Esophagus (tissue), 2 donors: ENCODE results near the gene KIZ. TPM values are rescaled to one million over a fixed set of nuclear protein-coding genes. Genes with fewer than 3 reads are reported as not detected.

Experiments used
- polyA plus RNA-seq, 2 donors: library from polyadenylated mRNA; stranded (reverse); fragments of 200-250 nt; gene quantifications; one replicate each; pipeline ENCODE4 v1.2.3, GENCODE V29; 2013
- donor health status: healthy with polysubstance abuse.
- donor health status: Bipolar disorder and iron deficiency.

The KIZ gene
- polyA plus RNA-seq, 2 donors = 4.0 to 5.7 TPM

Other genes with a start within 250 kb of the KIZ start
- gene LINC00237, start 19.7 kb upstream of the KIZ start, polyA plus RNA-seq = not detected
- 10 to 100 TPM in 1 of 2 donors, 1 to 10 TPM in 1; 5.2 to 20.1 TPM for gene XRN2, start 177.2 kb downstream of the KIZ start, polyA plus RNA-seq